RCC 7860 (cell line): ENCODE measurements around the gene CYSRT1.

Source experiments
- DNase-seq: peaks from one replicate; pipeline ENCODE4 v3.0.0-alpha.2; 2015; ENCODE audit warnings: low spot score
- FAIRE-seq: peaks from 2 replicates; lab custom pipeline; 2012; peaks lifted over from hg19 to GRCh38; lab: Jason Lieb, UNC

CYSRT1 gene

DNA sequence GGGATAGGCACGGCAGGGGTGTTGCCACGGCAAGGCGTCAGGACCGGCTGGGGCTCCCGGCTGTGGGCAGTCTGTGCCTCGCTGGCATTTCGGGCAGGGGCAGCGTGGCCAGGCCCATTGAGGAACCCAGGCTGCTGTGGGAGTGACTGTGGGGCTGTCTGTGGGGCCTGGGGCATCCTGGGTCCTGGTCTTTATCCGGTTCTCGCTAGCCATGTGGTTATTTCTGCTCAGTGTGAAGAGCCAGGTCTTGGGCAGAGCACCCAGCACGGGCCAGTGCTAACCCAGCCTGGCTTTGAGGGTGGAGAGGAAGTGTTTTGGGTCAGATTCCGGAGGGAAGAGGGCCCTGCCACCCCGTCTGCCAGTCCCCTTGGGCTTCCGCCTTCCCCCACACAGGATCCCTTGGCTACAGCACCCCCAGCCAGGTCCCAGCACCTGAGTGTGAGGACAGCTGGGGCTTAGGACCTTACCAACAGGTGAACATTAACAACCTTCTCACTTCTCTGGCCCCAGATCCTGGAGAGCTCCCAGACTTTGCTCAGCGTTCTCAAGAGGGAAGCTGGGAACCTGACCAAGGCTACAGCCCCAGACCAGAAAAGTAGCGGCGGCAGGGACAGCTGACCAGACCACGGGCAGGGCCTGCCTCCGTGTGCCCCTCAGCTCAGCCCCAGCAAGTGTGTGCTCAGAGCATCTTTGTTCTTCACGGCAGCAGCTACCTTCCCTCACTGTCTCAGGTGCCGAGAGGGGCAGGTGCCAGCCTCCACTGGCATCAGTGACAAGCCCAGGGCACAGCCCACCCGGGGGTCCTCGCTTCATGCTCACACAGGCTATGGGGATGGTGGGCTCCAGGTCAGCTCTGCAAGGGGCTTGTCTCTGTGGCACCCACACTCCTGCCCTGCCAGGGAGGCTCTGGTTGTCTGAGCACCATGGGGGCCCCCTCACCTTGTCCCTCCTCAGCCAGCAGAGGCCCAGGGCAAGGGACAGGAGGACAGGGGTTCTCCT is 35.4 kb upstream of the CYSRT1 start:
- no peak for FAIRE-seq
- no peak for DNase-seq

DNA sequence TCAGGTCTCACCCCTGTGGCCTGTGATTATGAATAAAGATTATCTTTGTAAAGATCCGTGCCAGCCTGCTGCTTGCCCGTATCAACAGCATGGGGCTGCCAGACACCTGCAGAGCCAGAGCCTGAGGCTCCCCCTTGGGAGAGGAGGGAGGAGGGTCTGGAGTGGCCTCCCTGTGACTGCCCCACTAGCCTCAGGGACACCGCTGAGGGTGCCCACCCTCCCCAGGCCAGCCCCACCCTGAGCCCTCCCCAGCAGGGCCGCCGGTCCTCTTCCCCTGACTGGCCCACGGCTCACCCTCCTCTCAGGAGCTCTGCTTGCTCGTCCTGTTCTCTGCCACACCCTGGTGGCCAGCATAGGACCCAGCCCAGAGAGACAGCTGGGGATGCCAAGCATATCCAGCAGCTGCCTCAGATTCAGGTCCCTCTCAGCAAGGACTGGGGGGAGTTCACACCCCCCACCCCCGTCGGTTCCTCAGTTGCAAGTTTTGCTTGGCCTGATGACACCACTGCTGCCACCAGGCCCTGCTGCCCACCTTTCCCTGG is 34.6 kb upstream of the CYSRT1 start:
- DNase-seq, result no peak
- FAIRE-seq, result no peak

DNA sequence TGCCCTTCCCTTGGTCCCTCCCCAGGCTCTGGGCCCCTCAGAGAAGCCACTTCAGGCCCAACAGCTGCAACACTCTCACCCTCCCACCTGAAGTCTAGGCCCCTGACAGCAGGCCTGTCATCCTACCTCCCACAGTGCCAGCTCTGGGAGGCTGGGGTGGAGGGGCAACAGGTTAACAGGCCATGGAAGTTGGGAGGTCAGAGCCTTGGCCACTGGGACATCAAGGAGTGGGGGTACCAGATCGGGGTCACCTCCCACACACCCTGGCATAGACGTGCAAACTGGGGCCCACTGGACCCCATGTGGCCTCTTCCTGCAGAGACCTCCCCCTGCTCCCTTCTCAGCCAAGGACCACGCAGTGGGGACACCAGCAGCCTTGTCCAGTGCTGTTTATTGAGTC is 33.7 kb upstream of the CYSRT1 start:
- DNase-seq (no peak), FAIRE-seq (no peak)

DNA sequence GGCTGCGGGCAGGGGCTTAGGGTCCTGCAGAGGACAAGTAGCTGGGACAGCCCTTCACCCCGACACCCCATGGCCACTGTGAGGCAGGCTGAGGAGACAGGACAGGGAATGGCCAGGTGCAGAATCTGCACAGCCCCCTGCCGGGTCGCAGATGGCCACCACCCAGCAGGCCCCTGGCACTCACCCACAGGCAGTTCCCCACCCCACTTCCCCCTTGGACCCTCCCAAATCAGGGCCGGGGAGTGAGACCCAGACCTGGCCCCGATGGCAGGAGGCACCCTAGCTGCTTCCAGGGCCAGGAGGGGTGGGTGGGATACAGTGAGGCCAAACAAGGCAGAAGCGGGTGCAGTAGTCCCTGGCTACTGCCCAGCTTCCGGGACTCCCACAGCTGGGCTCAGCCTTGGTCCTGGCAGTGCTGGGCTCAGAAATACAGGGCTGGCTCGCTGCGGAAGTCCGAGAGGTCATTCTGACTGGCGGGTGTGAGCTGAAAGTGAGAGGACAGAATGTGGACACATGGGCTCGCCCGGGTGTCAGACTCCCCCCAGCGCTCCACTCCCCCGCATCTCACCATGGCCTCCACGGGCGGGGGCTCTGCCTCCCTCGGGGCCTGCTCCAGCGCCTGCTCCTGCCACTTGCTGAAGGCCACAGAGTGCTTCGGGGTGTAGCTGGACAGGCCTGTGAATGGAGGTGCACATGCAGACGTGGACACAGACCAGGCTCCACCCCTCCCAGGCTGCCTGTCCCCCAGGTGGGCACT is 33.1 kb upstream of the CYSRT1 start:
- FAIRE-seq (no peak), DNase-seq (no peak)

DNA sequence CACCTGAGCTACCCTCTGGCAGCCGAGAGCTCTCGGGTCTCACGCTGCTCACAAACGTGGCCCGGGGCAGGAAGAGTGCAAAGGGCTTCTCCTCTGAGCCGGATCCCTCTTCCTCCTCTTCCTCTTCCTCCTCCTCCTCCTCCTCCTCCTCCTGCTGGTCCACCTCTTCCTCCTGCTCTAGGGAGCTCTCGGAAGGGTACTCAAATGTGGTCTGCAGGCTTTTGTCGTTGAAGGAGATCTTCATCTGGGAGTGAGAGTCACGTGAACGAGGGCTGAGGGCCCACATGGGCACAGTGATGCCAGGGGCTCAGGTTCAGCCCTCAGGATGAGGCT is 32.6 kb upstream of the CYSRT1 start:
- DNase-seq (no peak), FAIRE-seq (no peak)

DNA sequence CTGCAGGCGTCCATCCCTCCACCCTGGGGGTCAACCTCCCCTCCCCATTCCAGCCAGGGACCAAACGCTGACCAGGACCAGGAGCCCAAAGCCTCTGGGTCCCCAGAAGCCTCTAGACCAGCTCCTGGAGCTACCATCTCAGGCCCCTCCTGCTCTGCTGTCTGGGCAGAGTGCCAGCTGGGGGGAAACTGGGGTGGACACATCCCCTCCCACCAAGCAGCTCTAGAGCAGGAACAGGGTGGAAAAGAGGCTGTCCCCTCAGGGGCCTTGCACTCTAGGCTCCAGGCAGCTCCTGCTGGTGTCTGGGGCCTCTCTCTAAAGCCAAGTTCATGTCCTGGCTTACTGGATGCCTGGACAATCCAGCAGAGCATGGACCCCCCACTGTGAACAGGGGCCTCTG is 32.1 kb upstream of the CYSRT1 start:
- FAIRE-seq, result no peak
- DNase-seq, result no peak

DNA sequence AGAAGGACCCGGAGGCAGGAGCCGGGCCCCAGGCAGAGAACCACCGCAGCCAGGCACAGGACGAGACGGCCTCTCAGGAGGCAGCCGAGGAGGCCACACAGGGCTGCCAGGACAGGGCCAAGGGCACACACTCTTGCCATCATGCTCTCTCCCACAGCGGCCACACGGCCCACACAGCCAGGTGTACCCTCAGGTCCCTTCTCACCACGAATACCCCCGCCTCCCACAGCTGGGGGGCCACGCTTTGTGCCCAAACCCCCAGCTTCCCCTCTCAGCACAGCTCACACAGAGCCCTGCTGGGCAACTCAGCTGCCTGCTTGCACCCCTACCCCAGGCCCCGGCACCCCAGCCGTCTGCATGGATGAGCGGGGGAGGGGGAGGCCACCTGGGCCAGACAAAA is 31.2 kb upstream of the CYSRT1 start:
- DNase-seq, result no peak
- no peak for FAIRE-seq

DNA sequence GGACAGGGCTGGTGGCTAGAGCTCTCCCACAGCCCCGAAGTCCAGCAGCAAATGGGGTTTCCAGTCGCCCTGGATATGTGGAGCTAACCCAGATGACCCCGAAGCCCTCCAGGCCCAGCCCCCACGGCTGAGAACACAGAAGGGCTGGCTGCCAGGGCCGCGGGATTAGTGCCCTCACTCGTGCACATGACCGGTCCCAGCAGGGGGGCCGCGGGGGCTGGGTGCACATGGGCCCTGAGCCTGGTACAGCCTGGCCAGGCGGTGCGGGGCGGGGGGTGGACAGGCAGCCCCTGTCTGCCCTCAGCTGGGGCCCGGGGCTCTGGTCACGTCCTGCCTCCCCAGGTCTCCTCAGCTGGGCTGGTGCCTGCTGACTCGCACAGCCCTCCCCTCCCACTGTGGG is 30.6 kb upstream of the CYSRT1 start:
- peak; percentile 10 for DNase-seq
- FAIRE-seq, result no peak

DNA sequence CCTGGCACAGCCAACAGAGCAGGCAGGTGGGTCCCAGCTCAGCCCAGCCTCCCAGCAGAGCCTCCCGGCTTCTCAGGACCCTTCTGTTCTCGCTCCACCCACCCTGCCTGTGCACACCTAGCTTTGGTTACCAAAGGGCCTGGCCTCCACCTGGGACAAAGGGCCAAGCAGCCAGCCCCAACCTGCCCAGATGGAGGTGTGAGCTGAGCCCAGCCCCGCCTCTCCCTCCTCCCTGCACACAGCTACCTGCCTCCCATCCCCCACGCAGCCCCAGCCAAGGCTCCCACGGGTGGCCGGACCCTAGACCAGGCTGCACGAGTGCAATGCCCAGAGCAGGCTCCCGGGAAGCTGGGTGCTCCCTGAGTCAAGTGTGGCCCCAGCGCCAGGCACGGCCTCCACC is 30.1 kb upstream of the CYSRT1 start:
- DNase-seq (no peak), FAIRE-seq (no peak)

DNA sequence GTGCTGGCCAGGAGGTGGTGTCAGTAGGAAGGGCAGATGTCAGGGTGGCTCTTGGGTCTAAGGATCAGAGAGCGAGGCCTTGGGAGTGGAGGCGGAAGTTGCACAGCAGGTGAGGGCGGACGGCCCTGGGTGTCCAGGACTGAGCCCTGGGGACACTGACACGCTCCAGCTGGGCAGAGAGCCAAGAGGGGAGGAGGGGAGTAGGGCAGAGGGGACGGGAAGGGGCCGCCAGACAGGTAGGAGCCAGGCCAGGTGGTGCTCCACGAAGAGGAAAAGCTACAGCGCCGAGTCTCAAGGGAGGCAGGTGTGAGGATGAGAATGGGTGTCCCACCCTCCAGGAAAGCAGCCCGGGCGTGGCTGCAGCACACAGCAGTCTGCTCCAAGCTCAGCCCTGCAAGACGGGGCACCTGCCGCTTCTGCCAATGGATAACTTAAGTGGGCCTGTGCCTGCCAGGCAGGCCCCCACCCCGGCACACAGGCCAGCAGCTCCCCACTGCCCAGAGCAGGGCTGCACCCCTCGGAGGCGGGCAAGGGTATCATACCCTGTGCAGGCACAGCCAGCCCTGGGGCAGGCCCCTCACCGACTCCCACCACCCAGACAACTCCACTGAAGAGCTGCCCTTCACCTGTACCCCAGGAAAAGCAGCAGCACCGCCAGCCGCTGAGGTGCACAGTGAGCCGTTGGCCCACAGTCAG is 29.3 kb upstream of the CYSRT1 start:
- FAIRE-seq, result no peak

DNA sequence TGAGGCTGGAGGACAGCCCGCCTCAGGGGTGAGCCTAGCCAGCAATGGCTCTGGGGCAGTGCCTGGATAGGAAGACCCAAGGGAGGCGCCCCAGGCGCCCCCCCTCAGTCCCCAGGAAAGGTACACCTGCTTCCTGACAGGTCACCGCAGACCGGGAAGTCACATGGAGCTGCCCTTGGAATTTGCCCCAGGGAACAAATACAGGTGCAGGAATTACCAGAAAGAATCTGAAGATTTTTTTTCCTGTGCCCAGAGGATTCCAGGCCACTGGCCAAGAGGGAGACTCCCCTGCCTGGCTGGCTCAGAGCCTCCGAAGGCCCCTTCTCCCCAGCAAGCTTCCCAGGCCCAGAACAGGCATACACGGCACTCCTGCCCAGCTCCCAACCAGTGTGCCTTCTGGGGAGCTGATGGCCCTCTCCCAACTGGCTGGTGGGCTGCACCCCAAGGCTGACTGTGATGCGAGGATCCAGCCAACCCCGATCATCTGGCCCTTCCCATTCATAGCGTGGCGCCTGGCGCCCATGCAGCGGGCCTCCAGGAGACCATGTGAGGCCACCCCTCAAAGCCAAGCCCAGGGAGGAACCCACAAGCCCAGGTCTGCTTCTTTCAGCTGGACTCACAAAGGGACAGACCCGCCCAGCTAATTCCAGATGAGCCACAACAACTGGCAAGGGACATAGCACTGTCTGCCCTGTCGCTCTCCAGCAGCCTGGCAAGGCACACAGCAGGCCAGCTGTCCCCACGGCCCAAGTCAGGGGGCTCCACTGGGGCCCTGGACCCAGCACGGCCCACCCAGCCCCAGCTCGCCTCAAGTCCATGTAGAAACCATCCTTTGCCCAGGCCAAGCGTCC is 26.7 kb upstream of the CYSRT1 start:
- DNase-seq (no peak), FAIRE-seq (no peak)

More for the DNA sequence above, 29.3 kb upstream of the CYSRT1 start:
- no peak for DNase-seq

DNA sequence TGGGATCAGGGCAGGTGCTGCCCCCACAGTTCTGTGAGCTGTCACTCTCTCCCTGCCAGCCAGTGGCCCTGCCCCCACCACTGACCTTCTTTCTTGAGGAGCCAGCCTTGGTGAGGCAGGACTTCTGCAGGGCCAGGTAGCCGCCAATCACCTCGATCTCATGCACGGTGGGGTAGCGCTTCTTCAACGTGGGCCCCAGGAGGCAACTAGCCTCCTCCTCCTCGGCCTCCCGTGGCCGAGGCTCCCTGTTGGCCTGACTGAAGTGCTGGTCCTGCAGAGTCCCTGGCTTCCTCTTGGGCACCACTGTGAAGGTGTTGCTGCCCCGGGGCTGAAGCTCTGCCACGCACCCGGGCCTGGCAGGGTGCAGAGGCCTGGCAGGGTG is 26.1 kb upstream of the CYSRT1 start:
- FAIRE-seq, result no peak

DNA sequence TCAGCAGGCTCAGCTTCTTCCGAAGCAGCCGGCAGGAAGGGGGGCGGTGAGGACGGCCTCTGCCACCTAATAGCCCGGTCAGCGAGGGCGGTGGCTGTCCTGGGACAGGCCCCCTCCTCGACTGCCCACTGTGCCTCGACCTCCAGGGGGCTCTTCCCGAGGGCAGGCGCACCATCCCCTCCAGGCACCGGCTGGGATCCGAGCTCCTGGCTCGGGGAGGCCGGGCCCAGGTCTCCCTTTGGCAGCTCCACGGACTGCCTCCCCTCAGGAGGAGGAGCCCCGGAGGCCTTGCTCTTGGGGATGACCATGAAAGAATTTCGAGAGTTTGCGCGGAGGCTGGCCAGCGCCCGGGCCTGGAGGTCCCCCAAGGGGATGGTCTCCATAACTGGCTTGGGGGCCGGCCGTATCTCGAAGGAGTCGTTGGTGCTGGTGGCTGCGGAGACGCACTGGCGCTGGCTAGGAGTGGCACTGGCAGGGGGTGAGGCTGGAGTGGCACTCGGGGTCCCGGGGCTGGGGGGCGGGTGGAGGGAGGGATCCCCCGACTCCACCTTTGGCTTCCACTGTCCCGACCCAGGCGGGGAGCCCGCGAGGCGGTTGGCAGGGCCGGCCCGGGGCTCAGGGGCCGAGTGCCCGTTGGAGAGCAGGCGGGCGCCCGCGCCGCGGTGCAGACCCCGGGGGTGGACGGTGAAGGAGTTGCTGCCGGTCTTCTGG is 25.4 kb upstream of the CYSRT1 start:
- DNase-seq (no peak), FAIRE-seq (no peak)

More for the DNA sequence above, 26.1 kb upstream of the CYSRT1 start:
- no peak for DNase-seq

DNA sequence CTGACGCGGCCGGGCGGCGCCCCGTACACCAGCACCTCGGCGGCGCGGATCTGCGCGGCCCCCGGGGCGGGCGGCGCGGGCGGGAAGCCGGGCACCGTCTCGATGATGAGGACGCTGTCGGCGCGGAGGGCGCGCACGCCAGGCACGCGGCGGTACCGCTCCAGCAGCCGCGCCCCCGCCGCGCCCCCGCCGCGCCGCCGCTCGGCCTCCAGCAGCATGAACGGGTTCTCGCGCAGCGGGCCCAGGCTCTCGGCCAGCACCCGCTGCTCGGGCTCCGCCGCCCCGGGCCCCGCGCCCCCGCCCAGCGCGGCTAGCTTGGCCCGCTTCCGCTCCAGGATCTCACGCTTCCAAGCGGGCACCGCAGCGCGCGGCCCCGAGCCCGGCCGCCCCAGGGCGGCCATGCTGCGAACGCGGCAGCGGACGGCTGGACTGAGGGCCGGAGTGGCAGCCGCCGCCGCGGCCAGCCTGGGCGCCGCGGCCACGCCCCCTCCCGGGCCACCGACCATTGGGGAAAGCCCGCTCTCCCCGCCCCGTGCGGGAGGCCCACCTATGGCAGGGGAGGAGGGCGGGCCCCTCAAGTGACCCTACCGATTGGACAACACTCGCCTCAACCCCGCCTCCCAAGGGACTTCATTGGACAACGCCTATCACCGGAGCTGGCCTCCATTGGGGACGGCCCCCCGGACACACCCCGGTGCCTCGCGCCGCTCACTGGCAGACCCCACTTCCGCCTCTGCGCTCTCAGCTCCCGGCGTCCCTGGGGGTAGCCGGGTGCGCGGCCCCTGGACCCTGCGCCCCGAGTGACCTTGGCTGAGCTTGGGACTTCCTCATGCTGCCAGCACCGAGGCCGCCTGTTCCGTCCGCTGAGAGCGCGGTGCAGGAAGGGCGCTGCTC is 24.4 kb upstream of the CYSRT1 start, which contains the start of gene TPRN:
Gene TPRN, minus strand, starts transcription at position 431 of the 894 bp plus-strand sequence. Its CDS starts 30 bp downstream, at position 401.
- peak; percentile 97 for DNase-seq
- FAIRE-seq, result peak; percentile 83

DNA sequence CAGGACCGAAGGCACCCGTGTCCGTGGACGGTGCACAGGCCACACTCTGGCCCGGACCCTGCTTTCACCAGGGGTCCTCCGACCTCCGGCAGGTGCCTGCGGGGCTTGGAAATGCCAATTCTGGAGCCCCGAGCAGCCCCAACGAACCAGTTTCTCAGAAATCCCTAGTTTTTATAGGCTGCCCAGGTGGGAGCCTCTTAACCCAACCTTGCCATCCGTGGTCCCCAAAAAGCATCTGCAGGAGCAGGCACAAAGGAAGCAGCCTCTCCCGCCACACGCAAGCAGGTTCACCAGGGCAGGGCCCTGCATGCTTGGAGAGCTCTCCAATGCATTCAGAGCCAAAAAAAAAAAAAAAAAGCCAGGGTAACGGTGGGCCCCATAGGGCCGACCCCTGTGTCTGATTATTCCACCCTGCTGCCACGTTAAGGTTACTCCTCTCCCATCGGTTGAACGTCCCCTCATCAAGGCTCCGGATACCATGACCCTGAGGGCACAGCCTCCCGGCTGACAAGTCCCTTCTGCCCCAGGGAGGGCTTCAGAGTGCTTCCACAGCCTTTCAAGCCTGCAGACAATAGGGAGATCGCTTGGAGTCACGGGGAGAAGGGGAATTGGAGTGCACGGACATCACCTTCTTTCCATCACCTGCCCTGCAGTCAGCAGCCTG is 23.6 kb upstream of the CYSRT1 start:
- DNase-seq, result no peak
- no peak for FAIRE-seq

DNA sequence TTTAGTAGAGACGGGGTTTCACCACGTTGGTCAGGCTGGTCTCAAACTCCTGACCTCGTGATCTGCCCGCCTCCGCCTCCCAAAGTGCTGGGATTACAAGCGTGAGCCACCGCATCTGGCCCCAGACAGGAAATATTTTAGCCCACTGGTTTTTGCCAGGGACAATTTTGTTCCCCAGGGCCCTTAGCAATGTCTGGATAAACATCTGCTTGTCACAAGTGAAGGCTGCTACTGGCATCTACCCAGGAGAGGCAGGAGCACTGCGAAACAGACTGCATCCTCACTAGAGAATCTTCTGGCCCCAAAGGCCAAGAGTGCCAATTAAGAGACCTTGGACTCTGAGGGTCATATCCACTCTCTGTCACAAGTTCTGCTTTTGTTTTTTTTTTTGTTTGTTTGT is 22.0 kb upstream of the CYSRT1 start:
- FAIRE-seq (no peak), DNase-seq (no peak)

DNA sequence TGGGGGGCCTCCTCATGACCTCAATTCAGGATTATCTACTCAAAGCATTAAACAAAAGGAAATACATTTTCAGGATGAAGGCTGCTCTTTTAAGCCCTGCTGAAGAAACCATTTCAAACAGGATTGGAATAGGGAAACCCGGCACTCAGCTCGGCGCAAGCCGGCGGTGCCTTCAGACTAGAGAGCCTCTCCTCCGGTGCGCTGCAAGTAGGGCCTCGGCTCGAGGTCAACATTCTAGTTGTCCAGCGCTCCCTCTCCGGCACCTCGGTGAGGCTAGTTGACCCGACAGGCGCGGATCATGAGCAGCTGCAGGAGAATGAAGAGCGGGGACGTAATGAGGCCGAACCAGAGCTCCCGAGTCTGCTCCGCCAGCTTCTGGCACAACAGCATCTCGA is 20.2 kb upstream of the CYSRT1 start:
- DNase-seq (no peak), FAIRE-seq (no peak)
